GM21619 (cell line): ENCODE data around the gene CLASP1.
"Not testable (repeated sequence)": the region's sequence is repeated elsewhere in the genome, so short reads cannot be mapped to it uniquely, and the experiment has no call there.

Source experiments
- ATAC-seq: cut with Tn5 transposase; IDR thresholded peaks from one replicate; pipeline ENCODE4 v1.9.1; 2021; ENCODE audit not compliant: unreplicated experiment

The CLASP1 gene

GRCh38 chr2:121359716-121360565, 289.3 kb downstream of the CLASP1 start:
- ATAC-seq, result no peak

DNA sequence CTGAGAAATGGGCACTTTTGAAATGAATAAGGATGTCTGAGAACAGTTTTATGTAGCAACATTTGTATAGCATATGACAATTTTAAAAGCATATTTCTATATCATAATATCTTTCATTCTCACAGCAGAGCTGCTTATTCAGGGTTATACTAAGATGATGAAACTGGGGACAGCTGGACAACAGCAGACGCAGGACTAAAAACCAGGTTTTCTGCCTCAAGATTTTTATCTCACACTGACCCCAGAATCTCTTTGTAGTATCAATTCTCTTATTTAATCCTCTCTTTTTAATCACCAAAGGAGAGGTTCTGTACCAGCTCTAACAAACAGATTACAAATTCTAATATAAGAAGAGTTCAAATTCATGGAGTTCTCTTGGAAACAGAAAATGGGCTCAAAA, 290.1 kb downstream of the CLASP1 start:
- ATAC-seq, result no peak

GRCh38 chr2:121358291-121358690, 291.0 kb downstream of the CLASP1 start:
- ATAC-seq, result no peak

GRCh38 chr2:121356058-121356640, 293.1 kb downstream of the CLASP1 start:
- ATAC-seq, result no peak

GRCh38 chr2:121355488-121355887, 293.8 kb downstream of the CLASP1 start:
- no peak for ATAC-seq

- no peak for ATAC-seq
Measured at GRCh38 chr2:121351521-121352318, 297.5 kb downstream of the CLASP1 start.

GRCh38 chr2:121350890-121351289, 298.4 kb downstream of the CLASP1 start:
- ATAC-seq, result no peak

- ATAC-seq, result no peak
Measured at GRCh38 chr2:121350402-121350775, 298.9 kb downstream of the CLASP1 start.

DNA sequence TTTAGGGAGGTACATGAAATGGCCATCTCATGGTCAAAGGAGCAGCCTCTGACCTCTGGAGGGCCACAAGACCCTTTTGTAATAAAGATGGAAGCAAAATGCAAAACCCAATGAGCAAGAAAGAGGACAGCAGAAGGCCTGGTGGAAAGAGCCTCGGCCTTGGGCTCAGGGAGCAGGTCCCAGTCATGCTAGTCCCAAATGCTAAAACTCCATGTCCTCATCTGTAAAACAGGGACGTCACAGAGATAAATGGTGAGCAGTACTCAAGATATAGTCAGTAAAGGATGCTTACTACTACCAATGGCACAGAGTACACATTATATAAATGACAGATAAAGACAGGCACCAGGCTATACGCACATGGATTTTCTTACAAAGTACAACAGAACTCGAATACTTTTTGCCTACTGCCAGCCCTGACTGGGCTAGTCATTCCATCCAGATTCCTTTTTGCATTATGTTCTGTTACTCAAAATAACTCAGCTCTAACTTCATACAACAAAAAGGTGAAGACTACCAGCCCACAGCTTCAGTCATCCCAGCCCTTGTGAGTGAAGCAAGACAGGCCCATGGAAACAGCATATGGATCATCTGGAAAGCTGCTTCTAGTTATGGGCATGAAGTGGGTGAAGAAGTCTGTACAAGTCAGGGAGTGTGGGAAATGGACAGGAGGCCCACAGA, 299.4 kb downstream of the CLASP1 start:
- ATAC-seq, result no peak

GRCh38 chr2:121348128-121348740, 301.0 kb downstream of the CLASP1 start:
- ATAC-seq, result no peak

DNA sequence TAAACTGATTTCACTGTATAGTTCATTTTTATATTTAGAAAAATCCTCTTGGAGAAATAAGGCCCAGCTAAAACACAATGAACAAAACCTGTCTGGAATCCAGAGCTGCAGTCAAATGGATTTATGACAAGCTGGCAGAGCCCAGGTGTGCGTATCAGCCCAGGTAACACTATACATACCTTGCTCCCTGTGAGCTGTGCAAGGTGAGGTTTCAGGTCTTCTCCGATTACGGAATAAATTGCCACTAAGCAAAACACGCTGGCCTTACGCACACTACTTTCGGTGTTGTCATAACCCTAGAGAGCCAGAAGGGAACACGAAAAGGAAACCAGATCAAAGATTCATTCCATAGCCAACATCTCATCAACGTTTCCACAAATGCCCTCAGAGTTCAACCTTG, 302.4 kb downstream of the CLASP1 start:
- no peak for ATAC-seq

DNA sequence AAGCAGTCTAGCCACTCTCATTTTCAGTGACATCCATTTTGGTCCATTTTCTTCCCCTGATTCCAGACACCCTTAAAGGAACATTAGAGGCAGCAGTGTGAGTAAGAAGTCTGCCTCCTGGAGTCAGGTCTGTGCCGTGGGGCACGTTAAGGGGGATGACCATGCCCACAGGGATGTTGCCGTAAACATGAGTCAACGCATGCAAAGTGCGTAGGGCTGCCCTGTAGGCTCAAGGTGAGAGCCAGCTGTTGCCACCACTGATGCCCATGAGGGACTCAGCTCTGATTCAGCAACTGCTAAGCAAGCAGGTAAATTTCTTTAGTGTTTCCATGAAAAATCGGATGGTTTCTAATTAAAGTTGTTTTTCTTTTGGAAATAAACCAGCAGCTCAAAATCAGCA, 302.9 kb downstream of the CLASP1 start:
- no peak for ATAC-seq

DNA sequence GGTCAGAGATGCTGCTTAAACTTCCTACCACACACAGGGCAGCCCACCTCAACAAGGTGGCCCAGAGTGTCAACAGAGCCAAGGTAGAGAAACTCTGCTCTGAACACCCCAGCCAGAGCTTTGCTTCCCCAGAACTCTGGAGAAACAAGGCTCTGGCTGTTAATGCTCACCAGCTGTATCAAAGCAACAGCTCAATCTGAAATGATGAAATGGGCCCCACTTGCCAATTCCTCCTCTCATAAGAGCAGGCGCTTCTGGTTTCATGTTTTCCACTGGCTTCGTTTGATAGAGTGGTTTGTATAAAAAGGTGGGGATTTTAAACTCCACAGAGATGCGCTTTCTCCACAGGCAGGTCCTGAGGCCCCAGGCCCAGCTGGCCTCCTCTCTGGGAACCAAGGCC, 303.4 kb downstream of the CLASP1 start:
- no peak for ATAC-seq

- ATAC-seq, result no peak
Measured at GRCh38 chr2:121345101-121345500, 304.2 kb downstream of the CLASP1 start.

GRCh38 chr2:121343828-121344399, 305.3 kb downstream of the CLASP1 start:
- not testable (repeated sequence) for ATAC-seq

DNA sequence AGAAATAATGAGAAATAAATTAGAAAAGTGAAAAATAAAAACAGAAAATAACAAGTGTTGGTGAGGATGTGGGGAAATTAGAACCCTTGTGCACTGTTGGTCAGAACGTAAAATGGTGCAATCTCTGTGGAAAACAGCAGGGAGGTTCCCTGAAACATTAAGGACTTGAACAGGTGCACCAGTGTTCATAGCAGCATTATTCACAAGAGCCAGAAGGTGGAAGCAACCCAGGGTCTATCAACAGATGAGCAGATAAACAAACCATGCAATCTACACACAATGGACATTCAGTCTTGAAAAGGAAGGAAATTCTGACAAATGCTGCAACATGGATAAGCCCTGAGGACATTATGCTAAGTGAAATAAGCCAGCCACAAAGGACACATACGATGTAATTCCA, 306.1 kb downstream of the CLASP1 start:
- no peak for ATAC-seq

GRCh38 chr2:121342751-121343150, 306.5 kb downstream of the CLASP1 start:
- no peak for ATAC-seq

- no peak for ATAC-seq
Measured at GRCh38 chr2:121340926-121341325, 308.3 kb downstream of the CLASP1 start.

- ATAC-seq, result no peak
Measured at GRCh38 chr2:121338281-121338680, 311.0 kb downstream of the CLASP1 start.

DNA sequence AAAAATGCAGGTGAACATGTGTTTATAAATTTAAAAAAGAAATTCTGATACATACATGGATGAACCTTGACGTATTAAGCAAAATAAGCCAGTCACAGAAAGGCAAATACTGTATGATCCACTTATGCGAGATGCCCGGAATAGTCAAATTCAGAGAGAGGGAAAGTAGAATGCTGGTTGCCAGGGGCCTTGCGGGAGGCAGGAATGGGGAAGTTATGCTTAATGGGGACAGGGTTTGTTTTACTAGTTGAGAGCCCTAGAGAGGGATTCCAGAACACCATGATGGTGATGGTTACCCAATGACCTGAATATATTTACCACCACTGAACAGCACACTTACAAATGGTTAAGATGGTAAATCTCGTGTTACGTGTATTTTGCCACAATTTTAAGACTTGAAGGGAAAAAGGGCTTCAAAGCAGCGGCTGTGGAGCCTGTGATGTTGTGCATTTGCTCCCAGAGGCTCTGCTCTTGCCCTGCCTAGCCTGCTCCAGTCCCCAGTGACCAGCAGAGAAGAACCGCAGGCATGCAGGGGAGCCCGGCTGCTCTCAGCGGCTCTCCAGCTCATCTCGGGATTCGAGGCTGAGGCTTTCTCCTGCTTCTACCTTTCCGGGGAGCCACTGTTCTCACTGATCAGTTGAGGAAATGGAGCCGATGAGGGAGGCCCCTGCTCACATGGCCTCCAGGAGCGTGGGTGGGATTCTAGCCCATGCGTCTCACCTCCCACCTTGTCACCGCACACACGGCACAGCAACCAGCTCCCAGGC, 312.6 kb downstream of the CLASP1 start:
- no peak for ATAC-seq
